Mesendoderm (in vitro differentiated cells): Measurements from ENCODE around the gene LONP2.

Experiments used
- DNase-seq: peaks from one replicate; pipeline ENCODE4 v3.0.0; 2013
- H2AK5ac ChIP-seq: 2 replicates; pipeline ENCODE4 v1.6.1; 2013; ENCODE audit warnings: low read length, inconsistent platforms
- H2BK120ac ChIP-seq: 2 replicates; pipeline ENCODE4 v1.6.1; 2013; ENCODE audit warnings: low read depth, mild to moderate bottlenecking, low read length, moderate library complexity, mixed read lengths
- H2BK15ac ChIP-seq: replicated peaks from 2 replicates; pipeline ENCODE4 v1.6.1; 2013; ENCODE audit warnings: low read depth, mild to moderate bottlenecking, moderate library complexity
- H2BK5ac ChIP-seq: 2 replicates; pipeline ENCODE4 v1.6.1; 2013; ENCODE audit warnings: low read length, inconsistent platforms
- H3K18ac ChIP-seq: 2 replicates; pipeline ENCODE4 v1.6.1; 2013; ENCODE audit warnings: mild to moderate bottlenecking, low read length, mixed read lengths
- H3K23ac ChIP-seq: one replicate; pipeline ENCODE4 v1.6.1; 2013; ENCODE audit warnings: low read length
- H3K27ac ChIP-seq: 2 replicates; pipeline ENCODE4 v1.5.1; 2013; ENCODE audit warnings: low read depth, mild to moderate bottlenecking, inconsistent platforms, low read length, moderate library complexity
- H3K27me3 ChIP-seq: 2 replicates; pipeline ENCODE4 v1.6.1; 2013; ENCODE audit warnings: low read length, control low read depth, mild to moderate bottlenecking, inconsistent platforms; ENCODE audit not compliant: insufficient read depth, poor library complexity
- H3K36me3 ChIP-seq: 2 replicates; pipeline ENCODE4 v1.6.1; 2013; ENCODE audit warnings: low read length, inconsistent platforms; ENCODE audit not compliant: control insufficient read depth, insufficient read depth
- H3K4ac ChIP-seq: one replicate; pipeline ENCODE4 v1.6.1; 2013; ENCODE audit warnings: low read depth, mild to moderate bottlenecking, low read length, moderate library complexity
- H3K4me1 ChIP-seq: 2 replicates; pipeline ENCODE4 v1.6.1; 2013; ENCODE audit warnings: low read depth, low read length, inconsistent platforms; ENCODE audit not compliant: control insufficient read depth
- H3K4me2 ChIP-seq: 2 replicates; pipeline ENCODE4 v1.6.1; 2013; ENCODE audit warnings: low read length
- H3K4me3 ChIP-seq: 2 replicates; pipeline ENCODE4 v1.5.1; 2013; ENCODE audit warnings: mild to moderate bottlenecking, low read length
- H3K56ac ChIP-seq: one replicate; pipeline ENCODE4 v1.6.1; 2013; ENCODE audit warnings: low read length
- H3K79me1 ChIP-seq: 2 replicates; pipeline ENCODE4 v1.6.1; 2013; ENCODE audit warnings: low read length, inconsistent platforms
- H3K79me2 ChIP-seq: 2 replicates; pipeline ENCODE4 v1.6.1; 2013; ENCODE audit warnings: mild to moderate bottlenecking, low read length; ENCODE audit not compliant: control insufficient read depth, insufficient read depth
- H3K9ac ChIP-seq: 2 replicates; pipeline ENCODE4 v1.6.1; 2013; ENCODE audit warnings: low read length, inconsistent platforms
- H4K5ac ChIP-seq: one replicate; pipeline ENCODE4 v1.6.1; 2013; ENCODE audit warnings: low read length
- H4K8ac ChIP-seq: one replicate; pipeline ENCODE4 v1.6.1; 2013; ENCODE audit warnings: low read depth, mild to moderate bottlenecking, control low read depth, low read length, moderate library complexity
- WGBS: extraction: QIAGEN DNeasy Blood & Tissue Kit; methylation state at CpG from one replicate; pipeline ENCODE4 v1.1.7; 2013; ENCODE audit warnings: low lambda C conversion rate, missing lambda C conversion rate; ENCODE audit not compliant: insufficient coverage; ENCODE audit errors: extremely low coverage; 5-methylcytosine and 5-hydroxymethylcytosine counted together

Gene LONP2

DNA sequence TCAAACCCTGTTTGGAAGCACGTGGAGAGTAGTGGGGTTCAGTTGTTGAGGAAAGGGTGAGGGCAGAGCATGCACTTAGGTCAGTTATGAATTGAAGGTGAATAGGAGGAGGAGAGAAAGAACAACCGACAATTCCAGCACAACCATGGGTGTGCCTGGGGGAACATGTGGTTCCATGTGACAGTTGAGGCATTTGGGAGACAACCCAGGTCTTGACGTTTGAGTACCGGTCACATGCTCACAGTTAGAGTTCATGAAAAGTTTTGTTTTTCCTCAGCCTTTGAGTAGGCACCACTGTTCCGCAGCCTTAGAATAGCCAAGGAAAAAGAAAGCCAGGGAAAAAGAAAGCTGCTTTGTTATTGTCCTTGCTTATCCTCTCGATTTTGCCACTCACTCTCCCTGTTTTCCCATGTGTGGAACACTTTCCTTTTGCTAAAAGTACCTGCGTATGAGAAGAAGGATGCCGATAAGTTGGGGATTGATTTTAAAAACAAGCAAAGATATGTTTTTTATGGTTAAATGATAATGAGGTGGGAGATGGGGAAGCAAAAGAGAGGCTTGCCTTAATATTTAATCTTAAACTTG, 28.8 kb downstream of the LONP2 start:
- 100% methylated on average over 1 of the region's 8 CpGs for WGBS

DNA sequence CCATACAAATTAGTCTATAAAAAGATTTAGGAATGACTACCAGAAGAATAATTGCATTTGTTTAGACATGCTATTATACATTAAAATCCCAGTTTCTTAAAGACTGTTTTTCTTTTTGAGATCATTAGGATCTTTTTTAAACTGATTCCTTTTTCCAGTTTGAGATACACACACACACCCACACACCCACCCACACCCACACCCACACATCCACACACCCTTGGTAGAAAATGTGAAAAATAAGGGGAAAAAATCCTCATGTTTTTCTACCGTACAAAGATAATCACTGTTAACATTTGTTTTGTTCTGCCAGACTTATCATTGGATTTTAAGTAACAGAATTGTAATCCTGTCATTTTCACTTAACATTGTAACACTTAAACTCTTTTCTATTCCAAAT, 30.4 kb downstream of the LONP2 start:
- no peaks in the 10 kb centered on the region for H3K36me3 ChIP-seq
- H2BK15ac ChIP-seq: no peak overlapping the region
- H3K4ac ChIP-seq: no peak overlapping the region
- WGBS: no CpG with 5 or more reads among the region's 1 CpG
- no peak overlapping the region for H2AK5ac ChIP-seq
- H3K4me2 ChIP-seq: no peak overlapping the region
- peaks cover 2% of the 10 kb centered on the region for H3K79me1 ChIP-seq
- no peak overlapping the region for H4K5ac ChIP-seq
- no peak overlapping the region for H4K8ac ChIP-seq
- H3K27me3 ChIP-seq: no peaks in the 10 kb centered on the region
- DNase-seq: no peak
- no peak overlapping the region for H3K27ac ChIP-seq
- H3K4me1 ChIP-seq: peaks cover 4% of the 10 kb centered on the region
- H3K4me3 ChIP-seq: no peak overlapping the region
- no peak overlapping the region for H2BK120ac ChIP-seq
- H3K79me2 ChIP-seq: no peaks in the 10 kb centered on the region
- H3K56ac ChIP-seq: no peak overlapping the region
- no peak overlapping the region for H3K9ac ChIP-seq
- H3K18ac ChIP-seq: no peak overlapping the region
- no peak overlapping the region for H3K23ac ChIP-seq
- no peak overlapping the region for H2BK5ac ChIP-seq

More for the DNA sequence above, 28.8 kb downstream of the LONP2 start:
- H4K8ac ChIP-seq: no peak overlapping the region
- no peaks in the 10 kb centered on the region for H3K27me3 ChIP-seq
- H2AK5ac ChIP-seq: no peak overlapping the region
- peaks cover 4% of the 10 kb centered on the region for H3K4me1 ChIP-seq
- H2BK120ac ChIP-seq: no peak overlapping the region
- H3K4me3 ChIP-seq: no peak overlapping the region
- peaks cover 2% of the 10 kb centered on the region for H3K79me1 ChIP-seq
- H4K5ac ChIP-seq: no peak overlapping the region
- H3K56ac ChIP-seq: no peak overlapping the region
- H3K4ac ChIP-seq: no peak overlapping the region
- H3K23ac ChIP-seq: no peak overlapping the region
- no peak overlapping the region for H3K18ac ChIP-seq
- H2BK15ac ChIP-seq: no peak overlapping the region
- H2BK5ac ChIP-seq: no peak overlapping the region
- H3K79me2 ChIP-seq: no peaks in the 10 kb centered on the region
- no peak for DNase-seq
- H3K4me2 ChIP-seq: no peak overlapping the region
- H3K36me3 ChIP-seq: no peaks in the 10 kb centered on the region
- H3K27ac ChIP-seq: no peak overlapping the region
- H3K9ac ChIP-seq: no peak overlapping the region

DNA sequence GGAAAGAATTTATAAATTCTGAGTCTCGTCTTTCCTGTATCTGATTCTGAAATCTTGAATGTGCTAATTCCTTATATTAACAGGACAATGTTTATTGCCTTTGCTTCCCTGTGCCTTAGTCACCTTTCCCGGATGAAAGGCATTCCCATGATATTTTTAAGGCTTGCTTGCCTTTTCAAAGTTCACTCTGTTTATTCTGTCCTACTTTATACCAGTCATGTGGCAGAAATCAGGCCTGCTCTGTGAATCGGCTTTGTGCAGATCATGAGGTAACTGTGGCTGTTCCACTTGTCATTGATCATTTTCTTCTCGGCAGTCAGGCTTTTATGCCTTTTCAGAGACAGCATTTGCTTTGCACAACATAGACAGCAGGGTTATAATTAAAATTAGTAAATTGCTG, 32.0 kb downstream of the LONP2 start:
- Histone ChIP-seq H2AK5ac (no peak overlapping the region), H3K79me2 (no peaks in the 10 kb centered on the region), H2BK120ac (no peak overlapping the region), H3K56ac (peak overlapping the region; percentile 39), H3K4me1 (peaks cover 4% of the 10 kb centered on the region), H4K8ac (no peak overlapping the region), H3K27me3 (no peaks in the 10 kb centered on the region), H3K36me3 (no peaks in the 10 kb centered on the region), H3K9ac (peak overlapping the region; percentile 33), H3K23ac (no peak overlapping the region), H3K4me3 (no peak overlapping the region), H3K79me1 (peaks cover 2% of the 10 kb centered on the region), H3K4ac (no peak overlapping the region), H3K4me2 (no peak overlapping the region), H4K5ac (no peak overlapping the region), H2BK15ac (no peak overlapping the region), H3K18ac (no peak overlapping the region), H2BK5ac (peak overlapping the region; percentile 22), H3K27ac (no peak overlapping the region)
- WGBS: no CpG with 5 or more reads among the region's 4 CpGs
- peak; percentile 43 for DNase-seq

DNA sequence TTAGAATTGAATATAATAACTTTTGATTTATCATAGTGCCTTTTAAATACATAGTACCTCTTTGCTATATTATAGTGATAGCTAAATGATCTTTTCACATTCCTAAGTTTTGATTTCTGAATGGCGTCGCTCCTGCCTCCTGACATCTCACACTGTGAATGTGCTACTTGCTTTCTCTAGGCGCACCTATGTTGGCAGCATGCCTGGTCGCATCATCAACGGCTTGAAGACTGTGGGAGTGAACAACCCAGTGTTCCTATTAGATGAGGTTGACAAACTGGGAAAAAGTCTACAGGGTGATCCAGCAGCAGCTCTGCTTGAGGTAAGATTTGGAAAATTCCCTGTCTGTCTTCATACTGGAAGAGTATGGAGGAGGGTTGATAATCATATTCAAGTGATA, 33.1 kb downstream of the LONP2 start:
- WGBS: no CpG with 5 or more reads among the region's 5 CpGs
- DNase-seq: no peak
- Histone ChIP-seq H3K4me2 (no peak overlapping the region), H3K27me3 (no peaks in the 10 kb centered on the region), H2BK15ac (no peak overlapping the region), H3K56ac (no peak overlapping the region), H3K18ac (no peak overlapping the region), H4K8ac (no peak overlapping the region), H3K27ac (no peak overlapping the region), H3K79me2 (no peaks in the 10 kb centered on the region), H3K4me3 (no peak overlapping the region), H3K23ac (no peak overlapping the region), H2BK120ac (no peak overlapping the region), H3K36me3 (no peaks in the 10 kb centered on the region), H2BK5ac (no peak overlapping the region), H3K9ac (no peak overlapping the region), H3K79me1 (peaks cover 2% of the 10 kb centered on the region), H3K4me1 (peaks cover 4% of the 10 kb centered on the region), H2AK5ac (no peak overlapping the region), H4K5ac (no peak overlapping the region), H3K4ac (no peak overlapping the region)

DNA sequence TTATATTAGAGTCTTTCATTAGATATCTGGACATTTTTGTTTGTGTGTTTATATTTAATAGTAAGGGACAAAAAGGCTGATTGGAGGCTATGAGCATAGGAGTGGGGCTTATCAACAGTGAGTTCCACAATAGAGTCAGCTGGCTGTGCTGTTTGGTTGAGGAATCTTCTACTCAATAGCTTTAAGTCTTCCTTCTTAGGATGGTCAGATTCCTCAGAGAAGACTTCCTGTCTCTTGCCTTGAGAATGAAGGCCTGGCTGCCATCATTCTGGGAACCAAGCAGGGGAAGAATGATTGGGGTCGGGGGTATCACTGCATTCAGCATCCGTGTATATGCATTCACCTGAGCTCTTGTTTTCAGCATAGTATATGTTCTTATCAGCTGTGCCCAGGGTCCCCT, 35.1 kb downstream of the LONP2 start:
- Histone ChIP-seq H3K27ac (no peak overlapping the region), H3K4ac (no peak overlapping the region), H3K36me3 (no peaks in the 10 kb centered on the region), H3K9ac (no peak overlapping the region), H3K18ac (peak overlapping the region; percentile 39), H3K4me1 (peaks cover 4% of the 10 kb centered on the region), H3K4me3 (no peak overlapping the region), H3K4me2 (no peak overlapping the region), H3K79me2 (no peaks in the 10 kb centered on the region), H3K23ac (no peak overlapping the region), H3K56ac (no peak overlapping the region), H4K5ac (no peak overlapping the region), H2BK5ac (no peak overlapping the region), H2BK15ac (no peak overlapping the region), H2AK5ac (no peak overlapping the region), H2BK120ac (no peak overlapping the region), H4K8ac (no peak overlapping the region), H3K79me1 (peaks cover 2% of the 10 kb centered on the region), H3K27me3 (no peaks in the 10 kb centered on the region)
- peak; percentile 56 for DNase-seq
- WGBS: no CpG with 5 or more reads among the region's 2 CpGs

DNA sequence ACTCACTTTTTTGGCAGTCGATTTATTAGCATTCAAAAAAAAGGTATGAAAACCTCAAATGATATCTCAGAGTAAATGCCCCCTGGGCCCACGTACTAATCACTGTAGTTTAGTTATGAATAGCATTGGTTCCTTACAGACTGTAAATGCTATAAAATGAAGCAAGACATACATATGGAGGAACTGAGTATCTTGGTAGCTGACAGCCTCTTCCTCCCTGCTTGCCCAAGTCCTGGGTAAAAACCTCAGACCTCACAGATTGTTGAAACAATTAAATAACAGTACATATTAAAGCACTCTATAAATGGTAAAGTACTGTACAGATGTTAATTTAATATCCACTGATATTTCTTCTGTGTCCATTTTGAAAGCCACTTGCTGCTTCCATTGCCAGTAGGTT, 36.4 kb downstream of the LONP2 start:
- Histone ChIP-seq H2BK120ac (no peak overlapping the region), H2BK5ac (no peak overlapping the region), H2AK5ac (no peak overlapping the region), H3K27me3 (no peaks in the 10 kb centered on the region), H3K27ac (no peak overlapping the region), H3K4me1 (peaks cover 4% of the 10 kb centered on the region), H3K18ac (no peak overlapping the region), H3K79me2 (no peaks in the 10 kb centered on the region), H3K9ac (no peak overlapping the region), H3K36me3 (no peaks in the 10 kb centered on the region), H2BK15ac (no peak overlapping the region), H3K23ac (no peak overlapping the region), H4K8ac (no peak overlapping the region), H3K56ac (no peak overlapping the region), H3K4me2 (no peak overlapping the region), H3K4ac (no peak overlapping the region), H3K4me3 (no peak overlapping the region), H3K79me1 (peaks cover 2% of the 10 kb centered on the region), H4K5ac (no peak overlapping the region)
- DNase-seq: no peak
- no CpG with 5 or more reads among the region's 2 CpGs for WGBS
